Measurements from ENCODE around the gene CFAP161.

- no peak for TF ChIP-seq CTCF (IDR thresholded peaks at IDR 0.05)
- no peak for TF ChIP-seq POLR2A (IDR thresholded peaks at IDR 0.05)
These were observed 46.4 kb upstream of the CFAP161 start for GRCh38 chr15:81087694-81088093.

Measured in Peyer's patch (tissue), 4 donors.